Sigmoid colon (tissue), 4 donors: ENCODE measurements around the gene FAM168A.

Experiments
- CTCF ChIP-seq, 4 experiments: fragments of 450-650 bp in 3 of 4; fragments of 200-600 bp in 1 of 4; IDR thresholded peaks; one replicate each; pipeline ENCODE4 v1.5.1; 2016 to 2019; ENCODE audit warnings: antibody characterized with exemption in 4 of 4, mild to moderate bottlenecking in 3 of 4, moderate library complexity in 2 of 4
- EP300 ChIP-seq, 4 donors: sonication (generic); formaldehyde crosslinking; IDR thresholded peaks; one replicate each; pipeline ENCODE4 v1.6.1; 2017; ENCODE audit warnings: antibody characterized with exemption in 4 of 4

GRCh38 chr11:73524774-73525173 is 73.1 kb downstream of the FAM168A start:
- TF ChIP-seq CTCF (IDR thresholded peaks at IDR 0.05), result no peak
- no peak for TF ChIP-seq EP300 (IDR thresholded peaks at IDR 0.05)
